SK-N-MC (cell line): ENCODE measurements around the gene KATNB1.

Source experiments
- EZH2 ChIP-seq: fragments of 200-600 bp; sonication (generic); IDR thresholded peaks from one replicate; pipeline ENCODE4 v1.6.1; 2017; ENCODE audit warnings: antibody characterized with exemption
- POLR2AphosphoS5 ChIP-seq: IDR thresholded peaks from 2 replicates; pipeline ENCODE4 v1.6.1; 2012; ENCODE audit warnings: mild to moderate bottlenecking, low read depth, low read length, borderline replicate concordance

GRCh38 chr16:57798953-57799599, 63.5 kb downstream of the KATNB1 start:
- no peak for TF ChIP-seq POLR2AphosphoS5
- no peak for TF ChIP-seq EZH2
